Caco-2 (cell line): ENCODE measurements around the gene SMIM35. TPM values are rescaled to one million over a fixed set of nuclear protein-coding genes. Genes with fewer than 3 reads are reported as not detected.

ENCODE experiments used
- BruUV-seq: library from RNA; stranded (reverse); fragments of 400-500 nt; replicated peaks from 2 replicates; lab custom pipeline; 2021; lab: Mats Ljungman, UMichigan
- CTCF ChIA-PET: fragments of 300-600 bp; sonication (Branson Sonifier 250); formaldehyde crosslinking; loops from one replicate; lab custom pipeline; 2022; ENCODE audit warnings: antibody characterized with exemption; lab: Charles Lee
- POLR2A ChIA-PET: fragments of 300-600 bp; sonication (Branson Sonifier 250); formaldehyde crosslinking; loops from one replicate; lab custom pipeline; 2022; ENCODE audit warnings: antibody characterized with exemption; lab: Charles Lee
- DNase-seq, 2 experiments: peaks; one replicate each; pipeline versions ENCODE4 v3.0.0 to v3.0.0-alpha.2; 2020 to 2022
- H3K27me3 ChIP-seq: replicated peaks from 2 replicates; pipeline ENCODE4 v1.6.0; 2011; ENCODE audit warnings: low read length; ENCODE audit not compliant: control insufficient read depth, insufficient read depth
- H3K36me3 ChIP-seq: 2 replicates; pipeline ENCODE4 v1.5.1; 2011; ENCODE audit warnings: low read length; ENCODE audit not compliant: control insufficient read depth, insufficient read depth
- H3K4me1 ChIP-seq: fragments of 250-450 bp; sonication (Bioruptor Pico); 2 replicates; pipeline ENCODE4 v1.5.1; 2020; ENCODE audit warnings: mild to moderate bottlenecking
- H3K4me3 ChIP-seq: 2 replicates; pipeline ENCODE4 v1.5.1; 2011; ENCODE audit warnings: low read depth, mild to moderate bottlenecking, control low read depth, low read length
- H3K9me3 ChIP-seq: fragments of 250-450 bp; sonication (Bioruptor Pico); 2 replicates; pipeline ENCODE4 v1.5.1; 2020; ENCODE audit warnings: mild to moderate bottlenecking, moderate library complexity
- H3K27ac Mint-ChIP-seq: one replicate; pipeline ENCODE4 v1.8.0; 2022; ENCODE audit warnings: mixed read lengths; ENCODE audit not compliant: unreplicated experiment
- H3K27me3 Mint-ChIP-seq: one replicate; pipeline ENCODE4 v1.8.0; 2022; ENCODE audit warnings: mixed read lengths; ENCODE audit not compliant: insufficient read depth, unreplicated experiment
- H3K36me3 Mint-ChIP-seq: one replicate; pipeline ENCODE4 v1.8.0; 2022; ENCODE audit warnings: mild to moderate bottlenecking, mixed read lengths; ENCODE audit not compliant: insufficient read depth, unreplicated experiment
- H3K4me1 Mint-ChIP-seq: one replicate; pipeline ENCODE4 v1.8.0; 2022; ENCODE audit warnings: low read depth, mixed read lengths; ENCODE audit not compliant: unreplicated experiment
- H3K4me3 Mint-ChIP-seq: one replicate; pipeline ENCODE4 v1.8.0; 2022; ENCODE audit warnings: mild to moderate bottlenecking, moderate library complexity, mixed read lengths; ENCODE audit not compliant: unreplicated experiment
- H3K9me3 Mint-ChIP-seq: one replicate; pipeline ENCODE4 v1.8.0; 2022; ENCODE audit warnings: mixed read lengths; ENCODE audit not compliant: unreplicated experiment
- CTCF ChIP-seq, 2 experiments: fragments of 200-600 bp in 1 of 2; IDR thresholded peaks; 1 replicate in 1 of 2; 2 replicates in 1 of 2; pipeline versions ENCODE4 v1.5.1 to v1.8.0; 2011 to 2022; ENCODE audit warnings: antibody characterized with exemption in 1 of 2, control low read depth in 1 of 2, inconsistent platforms in 1 of 2, low read depth in 1 of 2, low read length in 1 of 2, mild to moderate bottlenecking in 1 of 2, moderate library complexity in 1 of 2; ENCODE audit not compliant: insufficient read depth in 1 of 2, severe bottlenecking in 1 of 2, unreplicated experiment in 1 of 2
- intact Hi-C: fragments of 100-400 bp; cut with micrococcal nuclease; formaldehyde crosslinking; loops from one replicate; pipeline ENCODE4 v1.10.0; 2022; ENCODE audit not compliant: unreplicated experiment
- total RNA-seq: library from RNA; stranded (reverse); gene quantifications from 2 replicates; pipeline ENCODE4 v1.2.3, GENCODE V29; 2022

SMIM35 gene
- total RNA-seq, 1 experiment from 2014 or later, result not detected

GRCh38 chr11:118135051-118135795 lies 48.5 kb upstream of the SMIM35 start:
- BruUV-seq, result no TSS peak
- Histone ChIP-seq H3K9me3 (no peaks in the 10 kb centered on the region), H3K4me3 (no peak overlapping the region), H3K27me3 (no peaks in the 10 kb centered on the region; the same call in 1 of the 2 replicates), H3K36me3 (no peaks in the 10 kb centered on the region), H3K4me1 (no peaks in the 10 kb centered on the region)
- intact Hi-C loops, result no loop called here
- POLR2A ChIA-PET, result interaction anchor here (0.7 kb wide), 1 partner anchor 129 kb away, joined by 12 read pairs; the partner anchor contains the start of gene MPZL2
- no peaks in the 10 kb centered on the region for H3K9me3 Mint-ChIP-seq
- TF ChIP-seq CTCF (IDR thresholded peaks at IDR 0.05; ENCODE audit: insufficient read depth in 1 of 2, low read depth in 1 of 2, low read length in 1 of 2, severe bottlenecking in 1 of 2, unreplicated experiment in 1 of 2), result no peak
- CTCF ChIA-PET, result interaction anchor here (1.7 kb wide), 1 partner anchor 36 kb away, joined by 4 read pairs; no protein-coding TSS in a partner anchor
- no peaks in the 10 kb centered on the region for H3K36me3 Mint-ChIP-seq
- H3K4me1 Mint-ChIP-seq, result no peaks in the 10 kb centered on the region
- H3K27me3 Mint-ChIP-seq, result peaks cover 3% of the 10 kb centered on the region
- no peak overlapping the region for H3K4me3 Mint-ChIP-seq
- H3K27ac Mint-ChIP-seq, result no peak overlapping the region
- DNase-seq, result no peak

DNA sequence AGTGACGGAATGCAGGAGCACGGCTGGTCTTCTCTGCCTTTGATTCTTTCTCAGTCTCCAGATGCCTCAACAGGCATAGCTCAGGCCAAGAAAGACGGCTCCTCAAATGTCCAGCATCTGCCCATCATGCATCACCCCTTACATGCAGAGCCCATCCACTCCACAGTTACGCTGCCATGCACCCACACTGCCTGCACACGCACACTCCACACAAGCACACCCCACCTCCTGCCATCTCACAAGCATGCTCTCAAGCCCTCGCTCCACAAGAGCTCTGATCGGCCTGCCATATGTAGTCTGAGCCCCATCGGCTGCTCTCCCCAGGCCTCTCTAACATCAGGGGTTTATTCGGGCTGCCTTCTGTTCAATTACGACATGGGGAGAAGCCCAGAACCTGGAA lies 47.1 kb upstream of the SMIM35 start:
- no peaks in the 10 kb centered on the region for H3K9me3 ChIP-seq
- no peaks in the 10 kb centered on the region for H3K4me1 ChIP-seq
- no peak for TF ChIP-seq CTCF (IDR thresholded peaks at IDR 0.05; ENCODE audit: insufficient read depth in 1 of 2, low read depth in 1 of 2, low read length in 1 of 2, severe bottlenecking in 1 of 2, unreplicated experiment in 1 of 2)
- Mint-ChIP-seq H3K36me3 (no peaks in the 10 kb centered on the region), H3K4me3 (no peak overlapping the region), H3K4me1 (no peaks in the 10 kb centered on the region), H3K9me3 (no peaks in the 10 kb centered on the region), H3K27me3 (peaks cover 3% of the 10 kb centered on the region), H3K27ac (no peak overlapping the region)
- BruUV-seq, result no TSS peak
- ChIA-PET POLR2A (no interaction called here), CTCF (interaction anchor here (0.7 to 1.7 kb wide), 2 partner anchors 38 kb away, joined by 3 to 4 read pairs; no protein-coding TSS in a partner anchor)
- no peaks in the 10 kb centered on the region for H3K36me3 ChIP-seq
- DNase-seq, result peak in 1 of 2 experiments; percentile 25
- intact Hi-C loops, result no loop called here
- no peak overlapping the region for H3K4me3 ChIP-seq
- no peaks in the 10 kb centered on the region; the same call in 1 of the 2 replicates for H3K27me3 ChIP-seq

- peak in 1 of 2 experiments; percentile 33 for DNase-seq
- intact Hi-C loops, result no loop called here
- Histone ChIP-seq H3K4me1 (no peaks in the 10 kb centered on the region), H3K9me3 (no peaks in the 10 kb centered on the region), H3K27me3 (no peaks in the 10 kb centered on the region; the same call in none of the 2 replicates), H3K36me3 (no peaks in the 10 kb centered on the region), H3K4me3 (no peak overlapping the region)
- no TSS peak for BruUV-seq
- Mint-ChIP-seq H3K27ac (no peak overlapping the region), H3K9me3 (no peaks in the 10 kb centered on the region), H3K27me3 (peaks cover 3% of the 10 kb centered on the region), H3K4me3 (no peak overlapping the region), H3K36me3 (no peaks in the 10 kb centered on the region), H3K4me1 (no peaks in the 10 kb centered on the region)
- POLR2A ChIA-PET, result no interaction called here
- TF ChIP-seq CTCF (IDR thresholded peaks at IDR 0.05; ENCODE audit: insufficient read depth in 1 of 2, low read depth in 1 of 2, low read length in 1 of 2, severe bottlenecking in 1 of 2, unreplicated experiment in 1 of 2), result no peak
- CTCF ChIA-PET, result no interaction called here
Observed at GRCh38 chr11:118132385-118133151, 45.8 kb upstream of the SMIM35 start.
